SK-N-SH treated with all-trans-retinoic acid at 6 μM for 48 hours (cell line): Measurements from ENCODE around the gene RNGTT.

Source experiments
- ATAC-seq: fragments of 200-7000 bp; cut with Tn5 transposase; 3 replicates; pipeline ENCODE4 v1.9.1; 2020; ENCODE audit warnings: mild to moderate bottlenecking, moderate library complexity
- ARNTL ChIP-seq: fragments of 450-650 bp; formaldehyde crosslinking; IDR thresholded peaks from 2 replicates; pipeline ENCODE4 v1.5.0; 2020; ENCODE audit warnings: low read depth, mild to moderate bottlenecking, moderate library complexity, borderline replicate concordance
- BACH2 ChIP-seq: fragments of 250-450 bp; sonication (Bioruptor Pico); IDR thresholded peaks from 2 replicates; pipeline ENCODE4 v1.9.0; 2021; ENCODE audit warnings: mild to moderate bottlenecking, borderline replicate concordance
- CSDC2 ChIP-seq: fragments of 250-450 bp; sonication (Bioruptor Pico); IDR thresholded peaks from 2 replicates; pipeline ENCODE4 v1.5.0; 2020; ENCODE audit warnings: mild to moderate bottlenecking, moderate library complexity
- ESRRG ChIP-seq: fragments of 250-450 bp; sonication (Bioruptor Pico); IDR thresholded peaks from 2 replicates; pipeline ENCODE4 v1.6.1; 2021; ENCODE audit warnings: mild to moderate bottlenecking
- GLIS3 ChIP-seq: fragments of 250-450 bp; sonication (Bioruptor Pico); IDR thresholded peaks from 2 replicates; pipeline ENCODE4 v1.5.0; 2020; ENCODE audit warnings: mild to moderate bottlenecking, moderate library complexity
- ISL1 ChIP-seq: fragments of 250-450 bp; sonication (Bioruptor Pico); IDR thresholded peaks from 2 replicates; pipeline ENCODE4 v2.1.2; 2022; ENCODE audit warnings: mild to moderate bottlenecking, moderate library complexity
- OSR1 ChIP-seq: fragments of 250-450 bp; sonication (Bioruptor Pico); IDR thresholded peaks from 2 replicates; pipeline ENCODE4 v1.8.0; 2022; ENCODE audit warnings: moderate library complexity, mild to moderate bottlenecking, inconsistent platforms
- PPARA ChIP-seq: fragments of 250-450 bp; sonication (Bioruptor Pico); IDR thresholded peaks from 2 replicates; pipeline ENCODE4 v1.5.0; 2020; ENCODE audit warnings: mild to moderate bottlenecking, borderline replicate concordance
- RARB ChIP-seq: fragments of 250-450 bp; sonication (Bioruptor Pico); IDR thresholded peaks from 2 replicates; pipeline ENCODE4 v1.8.0; 2021; ENCODE audit warnings: mild to moderate bottlenecking, moderate library complexity
- SNAI2 ChIP-seq: fragments of 250-450 bp; sonication (Bioruptor Pico); IDR thresholded peaks from 2 replicates; pipeline ENCODE4 v1.5.0; 2020; ENCODE audit warnings: mild to moderate bottlenecking, moderate library complexity
- TCF4 ChIP-seq: fragments of 250-450 bp; sonication (Bioruptor Pico); IDR thresholded peaks from 2 replicates; pipeline ENCODE4 v1.8.0; 2021; ENCODE audit warnings: mild to moderate bottlenecking, moderate library complexity, borderline replicate concordance
- TOX ChIP-seq: fragments of 250-450 bp; sonication (Bioruptor Pico); IDR thresholded peaks from 2 replicates; pipeline ENCODE4 v1.8.0; 2021; ENCODE audit warnings: mild to moderate bottlenecking, moderate library complexity, borderline replicate concordance
- ZC3H10 ChIP-seq: fragments of 250-450 bp; sonication (Bioruptor Pico); IDR thresholded peaks from 2 replicates; pipeline ENCODE4 v1.5.1; 2021; ENCODE audit warnings: mild to moderate bottlenecking, moderate library complexity
- ZFP3 ChIP-seq: fragments of 250-450 bp; sonication (Bioruptor Pico); IDR thresholded peaks from 2 replicates; pipeline ENCODE4 v1.5.0; 2020; ENCODE audit warnings: mild to moderate bottlenecking, moderate library complexity
- ZNF565 ChIP-seq: fragments of 450-650 bp; formaldehyde crosslinking; conservative IDR thresholded peaks from 2 replicates; pipeline ENCODE4 v1.5.0; 2020; ENCODE audit warnings: low read depth, mild to moderate bottlenecking, moderate library complexity
- ZNF70 ChIP-seq: fragments of 450-650 bp; formaldehyde crosslinking; IDR thresholded peaks from 2 replicates; pipeline ENCODE4 v1.5.0; 2020; ENCODE audit warnings: mild to moderate bottlenecking, moderate library complexity
- ZNF8 ChIP-seq: fragments of 450-650 bp; formaldehyde crosslinking; IDR thresholded peaks from 2 replicates; pipeline ENCODE4 v1.5.0; 2020; ENCODE audit warnings: mild to moderate bottlenecking, moderate library complexity
- TF ChIP-seq, protein P1 (sequence below): fragments of 250-450 bp; sonication (Bioruptor Pico); IDR thresholded peaks from 2 replicates; pipeline ENCODE4 v1.5.1; 2021; ENCODE audit warnings: mild to moderate bottlenecking, moderate library complexity
- TF ChIP-seq, protein P2 (sequence below): fragments of 250-450 bp; sonication (Bioruptor Pico); IDR thresholded peaks from 2 replicates; pipeline ENCODE4 v1.8.0; 2021; ENCODE audit warnings: low read depth, mild to moderate bottlenecking, moderate library complexity, borderline replicate concordance
- TF ChIP-seq, protein P3 (sequence below): fragments of 250-450 bp; sonication (Bioruptor Pico); IDR thresholded peaks from 2 replicates; pipeline ENCODE4 v1.8.0; 2020; ENCODE audit warnings: mild to moderate bottlenecking, moderate library complexity, borderline replicate concordance
- TF ChIP-seq, protein P4 (sequence below): fragments of 250-450 bp; sonication (Bioruptor Pico); IDR thresholded peaks from 2 replicates; pipeline ENCODE4 v1.5.0; 2020; ENCODE audit warnings: mild to moderate bottlenecking, moderate library complexity

Gene RNGTT

DNA sequence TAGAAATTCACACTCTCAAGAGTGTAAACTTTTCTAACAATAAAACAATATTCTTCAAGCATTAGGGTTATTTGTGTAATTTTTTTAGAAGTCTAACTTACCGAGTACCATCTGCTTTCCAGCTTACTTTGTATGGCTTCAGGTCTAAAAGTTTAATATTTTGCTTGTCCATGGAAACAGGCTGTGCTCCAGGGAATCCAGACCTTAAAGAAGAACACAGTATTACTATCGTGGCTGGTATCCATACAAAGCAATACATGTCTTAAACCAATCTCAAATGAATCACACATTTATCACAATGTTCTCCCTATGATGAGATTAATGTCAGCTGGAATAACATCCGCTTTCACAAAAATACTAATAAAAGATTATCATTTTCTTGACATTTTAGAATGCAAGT lies 73.0 kb downstream of the RNGTT start:
- TF ChIP-seq, protein P1, sequence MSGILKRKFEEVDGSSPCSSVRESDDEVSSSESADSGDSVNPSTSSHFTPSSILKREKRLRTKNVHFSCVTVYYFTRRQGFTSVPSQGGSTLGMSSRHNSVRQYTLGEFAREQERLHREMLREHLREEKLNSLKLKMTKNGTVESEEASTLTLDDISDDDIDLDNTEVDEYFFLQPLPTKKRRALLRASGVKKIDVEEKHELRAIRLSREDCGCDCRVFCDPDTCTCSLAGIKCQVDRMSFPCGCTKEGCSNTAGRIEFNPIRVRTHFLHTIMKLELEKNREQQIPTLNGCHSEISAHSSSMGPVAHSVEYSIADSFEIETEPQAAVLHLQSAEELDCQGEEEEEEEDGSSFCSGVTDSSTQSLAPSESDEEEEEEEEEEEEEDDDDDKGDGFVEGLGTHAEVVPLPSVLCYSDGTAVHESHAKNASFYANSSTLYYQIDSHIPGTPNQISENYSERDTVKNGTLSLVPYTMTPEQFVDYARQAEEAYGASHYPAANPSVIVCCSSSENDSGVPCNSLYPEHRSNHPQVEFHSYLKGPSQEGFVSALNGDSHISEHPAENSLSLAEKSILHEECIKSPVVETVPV (CRISPR knock-in tag) = no peak
- no peak for TF ChIP-seq ESRRG (CRISPR knock-in tag)
- TF ChIP-seq ARNTL (CRISPR knock-in tag) = no peak
- TF ChIP-seq BACH2 (CRISPR knock-in tag) = no peak

DNA sequence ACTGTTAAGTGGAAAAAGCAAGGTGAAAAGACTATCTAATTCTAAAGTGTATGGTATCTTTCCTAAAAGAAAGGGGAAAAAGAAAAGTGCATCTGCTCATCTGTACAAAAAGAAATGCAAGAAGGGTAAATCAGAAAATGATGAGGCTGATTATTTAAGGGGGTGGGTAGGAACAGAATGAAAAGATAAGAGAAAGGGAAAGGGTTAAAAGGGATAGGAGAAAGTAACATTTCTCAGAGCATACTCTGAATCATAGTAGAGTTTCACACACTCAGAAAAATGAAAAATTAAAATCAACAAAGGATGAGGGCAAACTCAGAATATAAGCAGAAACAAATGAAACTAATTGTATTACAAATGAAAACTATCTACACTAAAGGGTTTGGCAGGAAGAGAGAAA lies 79.1 kb downstream of the RNGTT start:
- TF ChIP-seq ESRRG (CRISPR knock-in tag) (no peak), ISL1 (CRISPR knock-in tag) (no peak), RARB (no peak), ARNTL (CRISPR knock-in tag) (no peak), TOX (CRISPR knock-in tag) (no peak), ZNF8 (CRISPR knock-in tag) (no peak), GLIS3 (no peak), TCF4 (CRISPR knock-in tag) (no peak), ZC3H10 (no peak), ZNF565 (CRISPR knock-in tag) (no peak), ZFP3 (CRISPR knock-in tag) (no peak), ZNF70 (CRISPR knock-in tag) (no peak), OSR1 (CRISPR knock-in tag) (no peak), PPARA (CRISPR knock-in tag) (no peak)
- TF ChIP-seq, protein P2, sequence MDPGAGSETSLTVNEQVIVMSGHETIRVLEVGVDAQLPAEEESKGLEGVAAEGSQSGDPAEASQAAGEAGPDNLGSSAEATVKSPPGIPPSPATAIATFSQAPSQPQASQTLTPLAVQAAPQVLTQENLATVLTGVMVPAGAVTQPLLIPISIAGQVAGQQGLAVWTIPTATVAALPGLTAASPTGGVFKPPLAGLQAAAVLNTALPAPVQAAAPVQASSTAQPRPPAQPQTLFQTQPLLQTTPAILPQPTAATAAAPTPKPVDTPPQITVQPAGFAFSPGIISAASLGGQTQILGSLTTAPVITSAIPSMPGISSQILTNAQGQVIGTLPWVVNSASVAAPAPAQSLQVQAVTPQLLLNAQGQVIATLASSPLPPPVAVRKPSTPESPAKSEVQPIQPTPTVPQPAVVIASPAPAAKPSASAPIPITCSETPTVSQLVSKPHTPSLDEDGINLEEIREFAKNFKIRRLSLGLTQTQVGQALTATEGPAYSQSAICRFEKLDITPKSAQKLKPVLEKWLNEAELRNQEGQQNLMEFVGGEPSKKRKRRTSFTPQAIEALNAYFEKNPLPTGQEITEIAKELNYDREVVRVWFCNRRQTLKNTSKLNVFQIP = no peak
- TF ChIP-seq, protein P3, sequence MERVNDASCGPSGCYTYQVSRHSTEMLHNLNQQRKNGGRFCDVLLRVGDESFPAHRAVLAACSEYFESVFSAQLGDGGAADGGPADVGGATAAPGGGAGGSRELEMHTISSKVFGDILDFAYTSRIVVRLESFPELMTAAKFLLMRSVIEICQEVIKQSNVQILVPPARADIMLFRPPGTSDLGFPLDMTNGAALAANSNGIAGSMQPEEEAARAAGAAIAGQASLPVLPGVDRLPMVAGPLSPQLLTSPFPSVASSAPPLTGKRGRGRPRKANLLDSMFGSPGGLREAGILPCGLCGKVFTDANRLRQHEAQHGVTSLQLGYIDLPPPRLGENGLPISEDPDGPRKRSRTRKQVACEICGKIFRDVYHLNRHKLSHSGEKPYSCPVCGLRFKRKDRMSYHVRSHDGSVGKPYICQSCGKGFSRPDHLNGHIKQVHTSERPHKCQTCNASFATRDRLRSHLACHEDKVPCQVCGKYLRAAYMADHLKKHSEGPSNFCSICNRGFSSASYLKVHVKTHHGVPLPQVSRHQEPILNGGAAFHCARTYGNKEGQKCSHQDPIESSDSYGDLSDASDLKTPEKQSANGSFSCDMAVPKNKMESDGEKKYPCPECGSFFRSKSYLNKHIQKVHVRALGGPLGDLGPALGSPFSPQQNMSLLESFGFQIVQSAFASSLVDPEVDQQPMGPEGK (CRISPR knock-in tag) = no peak
- TF ChIP-seq, protein P1 (CRISPR knock-in tag) = no peak
- TF ChIP-seq, all 23 proteins: peak for 0
- no peak for ATAC-seq

More for the DNA sequence above, 73.0 kb downstream of the RNGTT start:
- ATAC-seq = no peak

DNA sequence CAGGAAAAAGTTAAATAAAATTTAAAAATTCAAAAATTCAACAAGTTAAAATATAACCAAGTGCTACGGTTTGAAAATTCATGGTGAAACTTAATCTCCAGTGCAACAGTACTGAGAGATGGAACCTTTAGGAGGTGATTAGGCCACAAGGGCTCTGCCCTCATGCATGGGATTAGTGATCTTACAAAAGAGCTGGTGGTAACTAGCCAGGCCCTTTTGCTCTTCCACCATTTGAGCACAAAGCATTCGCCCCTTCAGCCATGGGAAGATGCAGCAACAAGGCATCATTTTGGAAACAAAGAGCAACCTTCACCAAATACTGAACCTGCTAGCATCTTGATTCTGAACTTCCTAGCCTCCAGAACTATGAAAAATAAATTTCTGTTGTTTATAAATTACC lies 80.9 kb downstream of the RNGTT start:
- no peak for ATAC-seq
- TF ChIP-seq ZNF70 (CRISPR knock-in tag) (no peak), ZNF8 (CRISPR knock-in tag) (no peak), PPARA (CRISPR knock-in tag) (no peak), SNAI2 (CRISPR knock-in tag) (no peak), CSDC2 (CRISPR knock-in tag) (no peak), ARNTL (CRISPR knock-in tag) (no peak), BACH2 (CRISPR knock-in tag) (no peak), ZNF565 (CRISPR knock-in tag) (no peak), ZFP3 (CRISPR knock-in tag) (no peak)
- TF ChIP-seq, protein P4, sequence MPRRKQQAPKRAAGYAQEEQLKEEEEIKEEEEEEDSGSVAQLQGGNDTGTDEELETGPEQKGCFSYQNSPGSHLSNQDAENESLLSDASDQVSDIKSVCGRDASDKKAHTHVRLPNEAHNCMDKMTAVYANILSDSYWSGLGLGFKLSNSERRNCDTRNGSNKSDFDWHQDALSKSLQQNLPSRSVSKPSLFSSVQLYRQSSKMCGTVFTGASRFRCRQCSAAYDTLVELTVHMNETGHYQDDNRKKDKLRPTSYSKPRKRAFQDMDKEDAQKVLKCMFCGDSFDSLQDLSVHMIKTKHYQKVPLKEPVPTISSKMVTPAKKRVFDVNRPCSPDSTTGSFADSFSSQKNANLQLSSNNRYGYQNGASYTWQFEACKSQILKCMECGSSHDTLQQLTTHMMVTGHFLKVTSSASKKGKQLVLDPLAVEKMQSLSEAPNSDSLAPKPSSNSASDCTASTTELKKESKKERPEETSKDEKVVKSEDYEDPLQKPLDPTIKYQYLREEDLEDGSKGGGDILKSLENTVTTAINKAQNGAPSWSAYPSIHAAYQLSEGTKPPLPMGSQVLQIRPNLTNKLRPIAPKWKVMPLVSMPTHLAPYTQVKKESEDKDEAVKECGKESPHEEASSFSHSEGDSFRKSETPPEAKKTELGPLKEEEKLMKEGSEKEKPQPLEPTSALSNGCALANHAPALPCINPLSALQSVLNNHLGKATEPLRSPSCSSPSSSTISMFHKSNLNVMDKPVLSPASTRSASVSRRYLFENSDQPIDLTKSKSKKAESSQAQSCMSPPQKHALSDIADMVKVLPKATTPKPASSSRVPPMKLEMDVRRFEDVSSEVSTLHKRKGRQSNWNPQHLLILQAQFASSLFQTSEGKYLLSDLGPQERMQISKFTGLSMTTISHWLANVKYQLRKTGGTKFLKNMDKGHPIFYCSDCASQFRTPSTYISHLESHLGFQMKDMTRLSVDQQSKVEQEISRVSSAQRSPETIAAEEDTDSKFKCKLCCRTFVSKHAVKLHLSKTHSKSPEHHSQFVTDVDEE = no peak
- TF ChIP-seq, protein P1 (CRISPR knock-in tag) = no peak
- TF ChIP-seq, protein P3 (CRISPR knock-in tag) = no peak
- TF ChIP-seq, protein P2 = no peak
